Lower leg skin (tissue), 4 donors: ENCODE data around the gene HOMER3. TPM values are rescaled to one million over a fixed set of nuclear protein-coding genes. Genes with fewer than 3 reads are reported as not detected.

ENCODE experiments used
- DNase-seq, 2 donors: peaks; one replicate each; pipeline ENCODE4 v3.0.0-alpha.2; 2019; ENCODE audit warnings: low spot score in 2 of 2
- H3K4me3 ChIP-seq: fragments of 200-600 bp; sonication (generic); 2 replicates; pipeline ENCODE4 v1.5.1; 2017; ENCODE audit warnings: mild to moderate bottlenecking, low read depth; ENCODE audit not compliant: poor library complexity, severe bottlenecking
- POLR2A ChIP-seq, 2 donors: fragments of 450-650 bp; IDR thresholded peaks; one replicate each; pipeline ENCODE4 v1.6.1; 2016 to 2017; ENCODE audit warnings: antibody characterized with exemption in 2 of 2, mild to moderate bottlenecking in 1 of 2, moderate library complexity in 1 of 2
- WGBS, 2 donors: methylation state at CpG; one replicate each; pipeline ENCODE4 v1.1.5; 2018; 5-methylcytosine and 5-hydroxymethylcytosine counted together
- intact Hi-C: fragments of 100-400 bp; cut with DNase I; formaldehyde crosslinking; loops from one replicate; pipeline ENCODE4 v1.15.0; 2023; ENCODE audit warnings: low total_unique reads
- total RNA-seq, 4 donors: library from RNA; depleted of rRNA; stranded (reverse); fragments of >200 nt; gene quantifications; one replicate each; pipeline ENCODE4 v1.1.0, GENCODE V29; 2016
- TF ChIP-seq, protein P1 (sequence below), 3 donors: fragments of 450-650 bp; IDR thresholded peaks; one replicate each; pipeline ENCODE4 v1.5.1; 2016; ENCODE audit warnings: antibody characterized with exemption in 3 of 3, mild to moderate bottlenecking in 3 of 3, moderate library complexity in 2 of 3

HOMER3 gene
- total RNA-seq, 4 donors from 2014 or later, result 32.3 to 49.5 (median 37.2) TPM

DNA sequence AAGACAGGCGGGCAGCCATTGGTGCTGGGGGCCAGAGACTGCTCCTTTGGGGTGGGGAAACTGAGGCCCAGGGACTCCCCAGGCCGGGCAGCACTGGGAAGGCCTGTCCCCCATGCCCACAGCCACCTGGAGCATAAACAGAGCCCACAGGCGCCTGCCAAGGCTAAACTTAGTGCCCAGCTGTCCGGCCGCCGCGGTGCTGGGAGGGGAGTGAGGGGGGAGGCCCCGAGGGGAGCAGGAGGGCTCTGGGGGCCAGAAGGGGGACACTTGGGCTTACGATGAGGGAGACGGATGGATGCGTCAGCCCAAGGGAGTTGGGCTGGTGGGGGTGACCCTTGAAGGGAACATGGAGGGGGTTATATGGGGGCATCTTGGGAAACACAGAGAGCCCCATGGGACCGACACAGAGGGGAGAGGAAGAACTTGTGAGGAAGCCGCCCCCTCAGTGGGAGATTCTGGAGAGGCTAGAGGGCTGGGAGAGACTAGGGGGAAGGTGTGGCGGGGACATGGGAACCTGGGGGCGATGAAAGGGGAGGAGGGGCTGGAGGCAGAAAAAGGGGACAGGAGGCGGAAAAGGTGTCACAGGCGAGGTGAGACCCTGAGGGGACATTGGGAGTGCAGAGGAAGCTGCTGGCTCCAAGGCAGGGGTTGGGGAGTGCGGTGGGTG is 47.3 kb downstream of the HOMER3 start:
- WGBS, 2 donors, result 55 to 59% methylated on average over 17 to 18 of the region's 18 CpGs

DNA sequence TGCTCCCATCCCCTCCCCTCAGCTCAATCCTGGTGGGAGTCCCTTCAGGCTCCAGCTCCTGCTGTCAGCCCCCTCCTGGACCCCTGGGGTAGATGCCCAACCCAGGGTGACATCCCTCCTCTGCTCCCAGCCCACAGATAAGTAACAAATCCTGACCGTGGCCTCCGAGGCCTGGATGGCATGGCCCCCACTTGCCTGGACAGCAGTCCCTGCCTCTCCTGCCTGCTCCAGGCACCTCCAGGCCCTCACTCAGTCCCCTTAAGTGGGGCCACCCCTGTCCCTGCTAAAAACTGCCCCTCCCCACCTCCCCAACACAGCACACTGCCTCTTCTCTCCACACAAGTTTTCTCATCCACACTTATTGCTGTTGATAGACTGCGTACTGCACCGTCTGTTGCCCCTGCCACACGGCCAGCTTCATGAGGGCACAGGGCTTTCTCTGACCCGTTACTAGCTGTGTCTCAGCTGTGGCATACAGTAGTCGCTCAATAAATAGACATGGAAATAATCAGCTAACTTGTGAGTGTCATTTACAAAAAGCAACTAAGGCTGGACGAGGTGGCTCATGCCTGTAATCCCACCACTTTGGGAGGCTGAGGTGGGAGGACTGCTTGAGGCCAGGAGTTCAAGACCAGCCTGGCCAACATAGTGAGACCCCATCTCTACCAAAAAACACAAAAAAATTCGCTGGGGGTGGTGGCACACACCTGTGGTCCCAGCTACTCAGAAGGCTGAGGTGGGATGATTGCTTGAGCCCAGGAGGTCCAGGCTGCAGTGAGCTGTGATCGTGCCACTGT is 50.9 kb downstream of the HOMER3 start:
- TF ChIP-seq POLR2A (IDR thresholded peaks at IDR 0.05), result no peak
- TF ChIP-seq, protein P1, sequence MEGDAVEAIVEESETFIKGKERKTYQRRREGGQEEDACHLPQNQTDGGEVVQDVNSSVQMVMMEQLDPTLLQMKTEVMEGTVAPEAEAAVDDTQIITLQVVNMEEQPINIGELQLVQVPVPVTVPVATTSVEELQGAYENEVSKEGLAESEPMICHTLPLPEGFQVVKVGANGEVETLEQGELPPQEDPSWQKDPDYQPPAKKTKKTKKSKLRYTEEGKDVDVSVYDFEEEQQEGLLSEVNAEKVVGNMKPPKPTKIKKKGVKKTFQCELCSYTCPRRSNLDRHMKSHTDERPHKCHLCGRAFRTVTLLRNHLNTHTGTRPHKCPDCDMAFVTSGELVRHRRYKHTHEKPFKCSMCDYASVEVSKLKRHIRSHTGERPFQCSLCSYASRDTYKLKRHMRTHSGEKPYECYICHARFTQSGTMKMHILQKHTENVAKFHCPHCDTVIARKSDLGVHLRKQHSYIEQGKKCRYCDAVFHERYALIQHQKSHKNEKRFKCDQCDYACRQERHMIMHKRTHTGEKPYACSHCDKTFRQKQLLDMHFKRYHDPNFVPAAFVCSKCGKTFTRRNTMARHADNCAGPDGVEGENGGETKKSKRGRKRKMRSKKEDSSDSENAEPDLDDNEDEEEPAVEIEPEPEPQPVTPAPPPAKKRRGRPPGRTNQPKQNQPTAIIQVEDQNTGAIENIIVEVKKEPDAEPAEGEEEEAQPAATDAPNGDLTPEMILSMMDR (IDR thresholded peaks at IDR 0.05), result no peak
- intact Hi-C loops, result no loop called here
- 83 to 84% methylated on average over 10 of the region's 10 CpGs for WGBS, 2 donors
- no peak for DNase-seq
- no peak overlapping the region for H3K4me3 ChIP-seq

More for the DNA sequence above, 47.3 kb downstream of the HOMER3 start:
- TF ChIP-seq POLR2A (IDR thresholded peaks at IDR 0.05), result no peak
- TF ChIP-seq, protein P1 (IDR thresholded peaks at IDR 0.05), result no peak
- intact Hi-C loops, result no loop called here
- DNase-seq, result no peak
- H3K4me3 ChIP-seq, result no peak overlapping the region

DNA sequence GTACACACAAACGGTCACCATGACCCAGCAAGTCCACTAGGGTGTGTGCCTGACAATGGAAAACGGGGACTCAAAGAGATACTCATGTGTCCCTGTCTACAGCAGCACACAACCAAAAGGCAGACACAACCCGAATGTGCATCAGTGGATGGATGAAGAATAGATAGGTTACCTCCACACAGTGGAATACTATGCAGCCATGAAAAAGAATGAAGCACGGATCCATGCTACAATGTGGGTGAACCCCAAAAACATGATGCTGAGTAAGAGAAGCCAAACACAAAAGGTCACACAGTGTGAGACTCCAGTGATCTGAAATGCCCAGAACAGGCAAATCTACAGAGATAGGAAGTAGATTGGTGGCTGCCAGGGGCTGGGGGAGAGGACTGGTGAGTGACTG is 54.0 kb downstream of the HOMER3 start:
- 91 to 93% methylated on average over 4 of the region's 4 CpGs for WGBS, 2 donors
- intact Hi-C loops, result no loop called here
- H3K4me3 ChIP-seq, result no peak overlapping the region
- DNase-seq, result no peak
- no peak for TF ChIP-seq POLR2A (IDR thresholded peaks at IDR 0.05)
- TF ChIP-seq, protein P1 (IDR thresholded peaks at IDR 0.05), result no peak

DNA sequence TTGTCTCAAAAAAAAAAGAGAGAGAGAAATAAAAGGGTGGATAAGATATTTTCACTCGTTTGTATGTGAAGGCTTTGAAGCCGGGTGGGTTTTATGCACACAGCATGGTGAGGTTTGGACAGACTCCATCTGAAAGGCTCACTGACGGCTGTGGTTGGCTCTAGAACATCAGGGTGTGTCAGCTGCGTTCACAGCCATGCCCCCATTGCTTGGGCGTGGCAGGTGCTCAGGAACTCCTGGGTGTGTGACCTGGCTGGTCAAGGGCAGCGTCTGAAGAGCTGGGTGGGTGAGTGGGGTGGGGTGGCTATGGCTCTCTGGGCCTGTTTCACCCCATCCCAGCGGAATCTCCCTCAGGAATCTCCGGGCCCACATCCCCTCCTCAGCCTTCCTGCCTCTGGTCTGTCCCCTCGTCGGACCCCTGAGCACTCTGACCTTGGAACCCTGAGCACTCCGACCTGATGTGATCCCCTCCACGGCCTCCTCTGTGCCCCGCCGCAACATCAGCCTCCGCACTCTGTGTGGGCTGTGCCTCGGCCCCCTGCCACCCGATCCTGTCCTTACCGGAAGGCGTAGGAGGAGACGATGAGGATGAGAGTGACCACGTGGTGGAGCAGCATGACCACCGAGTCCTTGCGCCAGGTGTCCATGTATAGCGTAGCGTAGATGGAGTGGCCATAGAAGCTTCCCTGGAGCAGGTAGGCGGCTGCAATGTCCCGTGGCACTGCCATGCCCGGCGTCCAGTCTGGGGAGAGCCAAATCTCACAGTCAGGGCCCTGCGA is 57.3 kb downstream of the HOMER3 start:
- DNase-seq, result no peak
- 81% methylated on average over 30 of the region's 30 CpGs for WGBS, 2 donors

DNA sequence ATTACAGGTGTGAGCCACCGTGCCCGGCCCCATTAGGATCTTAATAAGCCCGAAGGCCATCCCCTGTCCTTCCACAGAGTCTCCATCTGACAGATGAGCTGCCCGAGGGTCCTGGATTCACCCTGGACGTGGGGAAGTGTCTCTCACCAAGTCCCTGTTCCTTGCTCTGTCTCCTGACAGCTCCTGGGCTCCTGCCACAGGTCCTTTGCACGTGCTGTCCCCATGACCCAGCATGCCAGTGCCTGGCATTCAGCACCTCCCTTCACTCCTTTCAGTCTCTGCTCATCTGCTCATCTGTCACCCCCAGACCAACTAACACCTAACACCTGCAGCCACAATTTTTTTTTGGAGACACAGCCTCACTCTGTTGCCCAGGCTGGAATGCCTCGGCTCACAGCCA is 59.5 kb downstream of the HOMER3 start:
- intact Hi-C loops, result no loop called here
- 91 to 95% methylated on average over 7 of the region's 7 CpGs for WGBS, 2 donors
- H3K4me3 ChIP-seq, result no peak overlapping the region
- TF ChIP-seq POLR2A (IDR thresholded peaks at IDR 0.05), result no peak
- TF ChIP-seq, protein P1 (IDR thresholded peaks at IDR 0.05), result no peak
- no peak for DNase-seq

More for the DNA sequence above, 57.3 kb downstream of the HOMER3 start:
- no peak overlapping the region for H3K4me3 ChIP-seq
- TF ChIP-seq, protein P1 (IDR thresholded peaks at IDR 0.05), result no peak
- TF ChIP-seq POLR2A (IDR thresholded peaks at IDR 0.05), result no peak
- intact Hi-C loops, result no loop called here
